HepG2 (cell line): ENCODE data around the gene MAPK1. TPM values are rescaled to one million over a fixed set of nuclear protein-coding genes. Genes with fewer than 3 reads are reported as not detected.
"Not testable (repeated sequence)": the region's sequence is repeated elsewhere in the genome, so short reads cannot be mapped to it uniquely, and the experiment has no call there.

Experiments used
- ATAC-seq: fragments of 200-7000 bp; cut with Tn5 transposase; 3 replicates; pipeline ENCODE4 v1.9.1; 2020; ENCODE audit warnings: mild to moderate bottlenecking, moderate library complexity
- BruUV-seq: library from RNA; stranded (reverse); fragments of 400-500 nt; replicated peaks from 2 replicates; lab custom pipeline; 2021; lab: Mats Ljungman, UMichigan
- CTCF ChIA-PET: fragments of 300-600 bp; formaldehyde crosslinking; extraction: SDS; loops from one replicate; lab custom pipeline; 2021; ENCODE audit warnings: low total read pairs, inconsistent platforms, low intra/inter-chr PET ratio; lab: Yijun Ruan, JAX
- POLR2A ChIA-PET: fragments of 350-600 bp; sonication (Branson Sonifier 250); formaldehyde crosslinking; loops from one replicate; lab custom pipeline; 2020; ENCODE audit warnings: antibody characterized with exemption, inconsistent platforms; lab: Yijun Ruan, JAX
- DNase-seq: peaks from one replicate; pipeline ENCODE4 v3.0.0-alpha.2; 2015; ENCODE audit warnings: low spot score
- FAIRE-seq: peaks from 3 replicates; lab custom pipeline; 2011; peaks lifted over from hg19 to GRCh38; lab: Jason Lieb, UNC
- H2AFZ ChIP-seq: one replicate; pipeline ENCODE4 v1.6.1; 2011; ENCODE audit warnings: low read length, inconsistent platforms
- H3K27ac ChIP-seq: fragments of 300-600 bp; 3 replicates; pipeline ENCODE4 v1.8.0; 2011; ENCODE audit warnings: mixed run types, mild to moderate bottlenecking, mixed read lengths, low read length, inconsistent platforms; ENCODE audit not compliant: insufficient read depth; ENCODE audit errors: extremely low read length
- H3K27me3 ChIP-seq, 2 experiments: fragments of 200-600 bp in 1 of 2; 2 replicates in 1 of 2; 3 replicates in 1 of 2; pipeline versions ENCODE4 v1.6.0 to v1.8.0; 2011; ENCODE audit warnings: low read length in 2 of 2, mild to moderate bottlenecking in 2 of 2, moderate library complexity in 2 of 2, inconsistent platforms in 1 of 2; ENCODE audit not compliant: insufficient read depth in 2 of 2, control insufficient read depth in 1 of 2
- H3K36me3 ChIP-seq, 2 experiments: fragments of 200-600 bp in 1 of 2; replicated peaks in 1 of 2; 2 replicates in 1 of 2; 3 replicates in 1 of 2; pipeline versions ENCODE4 v1.5.1 to v1.8.0; 2011; ENCODE audit warnings: low read length in 2 of 2, inconsistent platforms in 1 of 2; ENCODE audit not compliant: insufficient read depth in 2 of 2, control insufficient read depth in 1 of 2
- H3K4me1 ChIP-seq: 2 replicates; pipeline ENCODE4 v1.5.1; 2012; ENCODE audit warnings: low read length, inconsistent platforms; ENCODE audit not compliant: insufficient read depth
- H3K4me2 ChIP-seq: 2 replicates; pipeline ENCODE4 v1.6.0; 2011; ENCODE audit warnings: low read depth, low read length, inconsistent platforms
- H3K4me3 ChIP-seq, 3 experiments: fragments of 200-600 bp in 1 of 3; sonication (generic), shearing (Covaris generic) in 1 of 3; replicated peaks in 1 of 3; 2 replicates each; pipeline ENCODE4 v1.5.1; 2011 to 2016; ENCODE audit warnings: low read length in 3 of 3, inconsistent platforms in 2 of 3, low read depth in 2 of 3, mild to moderate bottlenecking in 2 of 3, control low read depth in 1 of 3, mixed read lengths in 1 of 3; ENCODE audit not compliant: insufficient read depth in 1 of 3
- H3K79me2 ChIP-seq: one replicate; pipeline ENCODE4 v1.6.1; 2011; ENCODE audit warnings: low read length, inconsistent platforms; ENCODE audit not compliant: insufficient read depth
- H3K9ac ChIP-seq: 2 replicates; pipeline ENCODE4 v1.6.0; 2011; ENCODE audit warnings: mild to moderate bottlenecking, low read depth, low read length, inconsistent platforms; ENCODE audit not compliant: insufficient read depth
- H3K9me3 ChIP-seq: 2 replicates; pipeline ENCODE4 v1.5.1; 2012; ENCODE audit warnings: mild to moderate bottlenecking, low read length
- H4K20me1 ChIP-seq: 2 replicates; pipeline ENCODE4 v1.6.0; 2011; ENCODE audit warnings: inconsistent platforms, mild to moderate bottlenecking, low read length, moderate library complexity; ENCODE audit not compliant: insufficient read depth
- CREB1 ChIP-seq, 2 experiments: fragments of 450-650 bp in 1 of 2; IDR thresholded peaks; 2 replicates each; pipeline ENCODE4 v1.6.1; 2016 to 2017; ENCODE audit warnings: control low read depth in 1 of 2, mild to moderate bottlenecking in 1 of 2, missing compliant biosample characterization in 1 of 2, missing genetic modification characterization in 1 of 2
- GATAD1 ChIP-seq: IDR thresholded peaks from 2 replicates; pipeline ENCODE4 v1.6.1; 2016; ENCODE audit warnings: missing genetic modification reagents, missing compliant biosample characterization
- RFX5 ChIP-seq: IDR thresholded peaks from 2 replicates; pipeline ENCODE4 v1.6.1; 2011; ENCODE audit warnings: low read depth, low read length, improper control_type of control experiment
- SRY ChIP-seq: sonication (generic); formaldehyde crosslinking; IDR thresholded peaks from 2 replicates; pipeline ENCODE4 v1.8.0; 2022; ENCODE audit warnings: mild to moderate bottlenecking, missing genetic modification reagents
- U2AF1 ChIP-seq: fragments of 200-400 bp; formaldehyde crosslinking; optimal IDR thresholded peaks from 2 replicates; pipeline ENCODE3; 2017; ENCODE audit warnings: mild to moderate bottlenecking, low read depth, low read length
- U2AF2 ChIP-seq: fragments of 200-400 bp; formaldehyde crosslinking; IDR thresholded peaks from 2 replicates; pipeline ENCODE4 v1.6.1; 2017; ENCODE audit warnings: low read depth, mild to moderate bottlenecking, low read length
- ZBTB1 ChIP-seq: sonication (generic); formaldehyde crosslinking; IDR thresholded peaks from 2 replicates; pipeline ENCODE4 v1.4.0; 2020; ENCODE audit warnings: missing genetic modification reagents, borderline replicate concordance
- ZNF17 ChIP-seq: sonication (generic); formaldehyde crosslinking; IDR thresholded peaks from 2 replicates; pipeline ENCODE4 v1.5.0; 2020; ENCODE audit warnings: mild to moderate bottlenecking, missing genetic modification reagents
- ZNF224 ChIP-seq: sonication (generic); formaldehyde crosslinking; IDR thresholded peaks from 2 replicates; pipeline ENCODE4 v1.5.0; 2020; ENCODE audit warnings: mild to moderate bottlenecking, missing genetic modification reagents
- ZNF484 ChIP-seq: sonication (generic); formaldehyde crosslinking; IDR thresholded peaks from 2 replicates; pipeline ENCODE4 v1.5.1; 2020; ENCODE audit warnings: mild to moderate bottlenecking, low read depth, missing genetic modification reagents, borderline replicate concordance
- ZNF589 ChIP-seq: sonication (generic); formaldehyde crosslinking; conservative IDR thresholded peaks from 2 replicates; pipeline ENCODE4 v1.8.0; 2022; ENCODE audit warnings: mild to moderate bottlenecking, moderate library complexity, missing genetic modification reagents
- ZNF672 ChIP-seq: sonication (generic); formaldehyde crosslinking; IDR thresholded peaks from 2 replicates; pipeline ENCODE4 v1.8.1; 2022; ENCODE audit warnings: missing genetic modification reagents
- ZNF674 ChIP-seq: sonication (generic); formaldehyde crosslinking; IDR thresholded peaks from 2 replicates; pipeline ENCODE4 v1.5.0; 2020; ENCODE audit warnings: low read depth, mild to moderate bottlenecking, missing genetic modification reagents
- ZNF790 ChIP-seq: sonication (generic); formaldehyde crosslinking; IDR thresholded peaks from 2 replicates; pipeline ENCODE4 v1.8.0; 2022; ENCODE audit warnings: missing genetic modification reagents, mild to moderate bottlenecking, borderline replicate concordance
- WGBS: methylation state at CpG from one replicate; pipeline ENCODE4 v1.1.6; 2017; ENCODE audit warnings: low lambda C conversion rate; 5-methylcytosine and 5-hydroxymethylcytosine counted together
- in situ Hi-C: cut with HindIII; loops from 2 replicates; pipeline ENCODE4 v1.10.0; 2017; ENCODE audit warnings: low pct_unique_long_range_greater_than_20kb; ENCODE audit not compliant: extremely low pct_ligation_motif_present
- intact Hi-C: fragments of 100-400 bp; cut with micrococcal nuclease; formaldehyde crosslinking; loops from one replicate; pipeline ENCODE4 v1.10.0; 2022; ENCODE audit not compliant: unreplicated experiment
- polyA plus RNA-seq, 8 experiments: library from polyadenylated mRNA; depleted of rRNA in 3 of 8; stranded (reverse) in 7 of 8; unstranded in 1 of 8; fragments of >200 nt; fragmentation: Illumina TruSeq in 4 of 8; extraction: Trizol in 4 of 8; gene quantifications; 2 replicates each; pipeline versions ENCODE4 v1.2.1 to v1.2.3, GENCODE V29; 2011 to 2016; ENCODE audit warnings: low read depth in 4 of 8, missing spikeins in 1 of 8, mixed read lengths in 1 of 8; ENCODE audit not compliant: insufficient read depth in 1 of 8
- total RNA-seq, 5 experiments: library from RNA; depleted of rRNA; stranded (reverse); fragments of >200 nt; fragmentation: Illumina TruSeq; extraction: Trizol; gene quantifications; 2 replicates each; pipeline ENCODE4 v1.2.3, GENCODE V29; 2016; ENCODE audit warnings: low read depth in 1 of 5

MAPK1 gene
- total and polyA plus RNA-seq, 2 of the 13 experiments (the other 11 are each of a cell fraction or from before 2014, with no cell fraction given) = 107 to 114 TPM

- DNase-seq (no peak), FAIRE-seq (no peak), ATAC-seq (no peak)
- Histone ChIP-seq H3K27me3 (peaks cover 0 to 6% of the 10 kb centered on the region in 2 experiments; a peak in 2 of 5 replicates), H3K9ac (no peak overlapping the region), H3K79me2 (no peaks in the 10 kb centered on the region), H3K4me2 (no peak overlapping the region), H3K9me3 (no peaks in the 10 kb centered on the region), H3K36me3 (no peaks in the 10 kb centered on the region), H2AFZ (no peak overlapping the region), H3K27ac (no peak overlapping the region), H3K4me3 (no peak overlapping the region), H3K4me1 (peaks cover 21% of the 10 kb centered on the region), H4K20me1 (peaks cover 3% of the 10 kb centered on the region; the same call in 1 of the 2 replicates)
- WGBS = 91% methylated on average over 4 of the region's 4 CpGs
- BruUV-seq = no TSS peak
- in situ Hi-C loops (no loop called here), intact Hi-C loops (no loop called here)
- ChIA-PET CTCF (no interaction called here), POLR2A (no interaction called here)
- no peak for TF ChIP-seq GATAD1 (CRISPR knock-in tag)
These were observed 115.2 kb downstream of the MAPK1 start for GRCh38 chr22:21752276-21752675.

GRCh38 chr22:21745948-21746347, 121.5 kb downstream of the MAPK1 start:
- in situ Hi-C loops = no loop called here
- BruUV-seq = no TSS peak
- Histone ChIP-seq H2AFZ (no peak overlapping the region), H3K9ac (no peak overlapping the region), H3K9me3 (no peaks in the 10 kb centered on the region), H3K36me3 (no peaks in the 10 kb centered on the region), H3K4me2 (no peak overlapping the region), H3K4me1 (no peaks in the 10 kb centered on the region; the same call in 1 of the 2 replicates), H3K27ac (no peak overlapping the region), H4K20me1 (0 out of 2 replicates have a peak, but pooled peaks cover 3% of the 10 kb centered on the region), H3K79me2 (no peaks in the 10 kb centered on the region), H3K27me3 (peaks cover 1 to 18% of the 10 kb centered on the region in 2 experiments; a peak in 3 of 5 replicates), H3K4me3 (no peak overlapping the region)
- 32% methylated on average over 8 of the region's 8 CpGs for WGBS
- FAIRE-seq = no peak
- intact Hi-C loops = no loop called here
- POLR2A ChIA-PET = no interaction called here
- CTCF ChIA-PET = no interaction called here
- DNase-seq = no peak
- no peak for ATAC-seq
- TF ChIP-seq ZBTB1 (CRISPR knock-in tag) (no peak), CREB1 (IDR thresholded peaks at IDR 0.05) (no peak), CREB1 (CRISPR knock-in tag; IDR thresholded peaks at IDR 0.05) (no peak), ZNF672 (no peak), ZNF484 (CRISPR knock-in tag) (no peak), ZNF589 (CRISPR knock-in tag) (no peak), ZNF674 (CRISPR knock-in tag) (no peak), SRY (CRISPR knock-in tag) (no peak), ZNF224 (no peak), ZNF790 (CRISPR knock-in tag) (no peak), RFX5 (no peak), U2AF2 (no peak), U2AF1 (no peak), ZNF17 (CRISPR knock-in tag) (no peak)

GRCh38 chr22:21744917-21745316, 122.5 kb downstream of the MAPK1 start:
- DNase-seq, intact Hi-C loops, H3K4me3 ChIP-seq, H4K20me1 ChIP-seq, H2AFZ ChIP-seq, H3K9me3 ChIP-seq, H3K27ac ChIP-seq, in situ Hi-C loops, ATAC-seq, H3K79me2 ChIP-seq, BruUV-seq, FAIRE-seq, H3K36me3 ChIP-seq, CTCF ChIA-PET, POLR2A ChIA-PET, H3K9ac ChIP-seq, H3K4me2 ChIP-seq, H3K4me1 ChIP-seq: not testable (repeated sequence)
- WGBS = 50% methylated on average over 6 of the region's 6 CpGs
- H3K27me3 ChIP-seq = peaks cover 5 to 19% of the 10 kb centered on the region in 2 experiments; a peak in 3 of 5 replicates
